B cell (primary cell): ENCODE results near the gene CXorf49.
"Not testable (repeated sequence)": the region's sequence is repeated elsewhere in the genome, so short reads cannot be mapped to it uniquely, and the experiment has no call there.

ENCODE experiments used
- CTCF ChIP-seq: fragments of 200-600 bp; IDR thresholded peaks from one replicate; pipeline ENCODE4 v1.8.0; 2022; ENCODE audit warnings: antibody characterized with exemption, mild to moderate bottlenecking
- EZH2 ChIP-seq: IDR thresholded peaks from 2 replicates; pipeline ENCODE4 v1.6.1; 2012; ENCODE audit warnings: borderline replicate concordance, low read depth, mild to moderate bottlenecking, moderate library complexity, low read length; ENCODE audit not compliant: insufficient read depth, poor library complexity, severe bottlenecking

GRCh38 chrX:71698299-71699022 lies 19.6 kb downstream of the CXorf49 start:
- not testable (repeated sequence) for TF ChIP-seq CTCF, EZH2
